ENCODE measurements around the gene HLA-DPA1.

DNA sequence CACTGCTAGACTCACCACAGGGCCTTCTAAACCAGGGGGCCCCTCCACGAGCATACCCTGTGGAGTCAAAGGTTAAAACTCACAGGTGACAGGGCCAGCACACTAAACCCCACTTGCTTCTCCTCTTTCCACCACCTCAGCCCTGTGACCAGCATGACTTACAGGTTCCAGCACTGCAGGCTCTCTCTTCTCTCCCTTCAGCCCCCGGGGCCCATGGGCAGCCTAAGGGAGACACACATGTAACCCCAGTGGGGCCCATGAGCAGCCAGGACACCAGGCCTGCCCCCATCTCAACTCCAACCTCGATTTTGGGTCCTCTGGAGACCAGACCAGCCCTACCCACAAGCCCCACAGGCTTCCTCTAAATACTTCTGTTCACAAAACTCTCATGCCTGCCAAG lies 30.3 kb upstream of the HLA-DPA1 start:
- TF ChIP-seq, protein P1, sequence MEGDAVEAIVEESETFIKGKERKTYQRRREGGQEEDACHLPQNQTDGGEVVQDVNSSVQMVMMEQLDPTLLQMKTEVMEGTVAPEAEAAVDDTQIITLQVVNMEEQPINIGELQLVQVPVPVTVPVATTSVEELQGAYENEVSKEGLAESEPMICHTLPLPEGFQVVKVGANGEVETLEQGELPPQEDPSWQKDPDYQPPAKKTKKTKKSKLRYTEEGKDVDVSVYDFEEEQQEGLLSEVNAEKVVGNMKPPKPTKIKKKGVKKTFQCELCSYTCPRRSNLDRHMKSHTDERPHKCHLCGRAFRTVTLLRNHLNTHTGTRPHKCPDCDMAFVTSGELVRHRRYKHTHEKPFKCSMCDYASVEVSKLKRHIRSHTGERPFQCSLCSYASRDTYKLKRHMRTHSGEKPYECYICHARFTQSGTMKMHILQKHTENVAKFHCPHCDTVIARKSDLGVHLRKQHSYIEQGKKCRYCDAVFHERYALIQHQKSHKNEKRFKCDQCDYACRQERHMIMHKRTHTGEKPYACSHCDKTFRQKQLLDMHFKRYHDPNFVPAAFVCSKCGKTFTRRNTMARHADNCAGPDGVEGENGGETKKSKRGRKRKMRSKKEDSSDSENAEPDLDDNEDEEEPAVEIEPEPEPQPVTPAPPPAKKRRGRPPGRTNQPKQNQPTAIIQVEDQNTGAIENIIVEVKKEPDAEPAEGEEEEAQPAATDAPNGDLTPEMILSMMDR (IDR thresholded peaks at IDR 0.05): no peak
- no peak for TF ChIP-seq POLR2A (IDR thresholded peaks at IDR 0.05)
